Left lung (tissue), 10 donors: ENCODE data around the gene USP2. TPM values are rescaled to one million over a fixed set of nuclear protein-coding genes. Genes with fewer than 3 reads are reported as not detected.

Experiments used
- ATAC-seq: fragments of 200-7000 bp; cut with Tn5 transposase; one replicate; pipeline ENCODE4 v1.9.1; 2020; ENCODE audit warnings: moderate library complexity
- DNase-seq, 4 donors: peaks; one replicate each; pipeline ENCODE4 v3.0.0-alpha.2; 2013 to 2020
- H3K27ac ChIP-seq, 2 donors: fragments of 200-600 bp; sonication (generic) in 1 of 2; one replicate each; pipeline versions ENCODE4 v1.5.0 to v1.8.0; 2020 to 2021
- H3K27me3 ChIP-seq, 2 donors: fragments of 200-600 bp; sonication (generic) in 1 of 2; one replicate each; pipeline versions ENCODE4 v1.5.0 to v1.8.0; 2020 to 2021
- H3K36me3 ChIP-seq, 2 donors: fragments of 200-600 bp; sonication (generic) in 1 of 2; one replicate each; pipeline versions ENCODE4 v1.5.0 to v1.8.0; 2020 to 2021
- H3K4me1 ChIP-seq, 2 donors: fragments of 200-600 bp; one replicate each; pipeline ENCODE4 v1.8.0; 2021
- H3K4me3 ChIP-seq, 2 donors: fragments of 200-600 bp; sonication (generic) in 1 of 2; one replicate each; pipeline versions ENCODE4 v1.5.0 to v1.8.0; 2020 to 2021; ENCODE audit warnings: mild to moderate bottlenecking in 1 of 2
- H3K9me3 ChIP-seq, 2 donors: fragments of 200-600 bp; sonication (generic) in 1 of 2; one replicate each; pipeline versions ENCODE4 v1.5.0 to v1.8.0; 2020 to 2021
- intact Hi-C, 2 donors: fragments of 100-400 bp; cut with DNase I; formaldehyde crosslinking; loops; one replicate each; pipeline versions ENCODE4 v1.11.2 to v1.14.2; 2022
- polyA plus RNA-seq, 6 donors: library from polyadenylated mRNA; unstranded; fragments of 120-200 nt; gene quantifications; one replicate each; pipeline ENCODE4 v1.2.1, GENCODE V29; 2013; ENCODE audit not compliant: insufficient read length in 6 of 6
- total RNA-seq, 2 donors: library from RNA; stranded (reverse); fragmentation: NEBNext Ultra II Directional; extraction: Animal tissue kit (Norgen Biotek cat#: 25700); gene quantifications; one replicate each; pipeline ENCODE4 v1.2.1, GENCODE V29; 2021
- TF ChIP-seq, protein P1 (sequence below), 2 donors: fragments of 200-600 bp; sonication (generic) in 1 of 2; IDR thresholded peaks; one replicate each; pipeline versions ENCODE4 v1.5.0 to v1.8.0; 2021; ENCODE audit warnings: antibody characterized with exemption in 2 of 2
- donor health status: DM: no; HTN: yes; CAD: no.
- donor health status: DM: no; HTN: no; CAD: no.

USP2 gene
- total and polyA plus RNA-seq, 8 donors: 2.4 to 5.9 (median 3.4) TPM

GRCh38 chr11:119346605-119347004 is 34.9 kb downstream of the USP2 start, which contains the start of gene MFRP:
MFRP (minus strand) TSS chr11:119346705; CDS start chr11:119346513, 192 bp downstream.
- ATAC-seq (no peak), DNase-seq (no peak)
- Histone ChIP-seq H3K27me3 (peaks cover 0 to 27% of the 10 kb centered on the region in 2 donors), H3K4me1 (peaks cover 0 to under 1% of the 10 kb centered on the region in 2 donors), H3K9me3 (no peaks in the 10 kb centered on the region), H3K4me3 (no peak within 1 kb of the TSS), H3K36me3 (no peaks in the 10 kb centered on the region), H3K27ac (no peak within 1 kb of the TSS)
- TF ChIP-seq, protein P1, sequence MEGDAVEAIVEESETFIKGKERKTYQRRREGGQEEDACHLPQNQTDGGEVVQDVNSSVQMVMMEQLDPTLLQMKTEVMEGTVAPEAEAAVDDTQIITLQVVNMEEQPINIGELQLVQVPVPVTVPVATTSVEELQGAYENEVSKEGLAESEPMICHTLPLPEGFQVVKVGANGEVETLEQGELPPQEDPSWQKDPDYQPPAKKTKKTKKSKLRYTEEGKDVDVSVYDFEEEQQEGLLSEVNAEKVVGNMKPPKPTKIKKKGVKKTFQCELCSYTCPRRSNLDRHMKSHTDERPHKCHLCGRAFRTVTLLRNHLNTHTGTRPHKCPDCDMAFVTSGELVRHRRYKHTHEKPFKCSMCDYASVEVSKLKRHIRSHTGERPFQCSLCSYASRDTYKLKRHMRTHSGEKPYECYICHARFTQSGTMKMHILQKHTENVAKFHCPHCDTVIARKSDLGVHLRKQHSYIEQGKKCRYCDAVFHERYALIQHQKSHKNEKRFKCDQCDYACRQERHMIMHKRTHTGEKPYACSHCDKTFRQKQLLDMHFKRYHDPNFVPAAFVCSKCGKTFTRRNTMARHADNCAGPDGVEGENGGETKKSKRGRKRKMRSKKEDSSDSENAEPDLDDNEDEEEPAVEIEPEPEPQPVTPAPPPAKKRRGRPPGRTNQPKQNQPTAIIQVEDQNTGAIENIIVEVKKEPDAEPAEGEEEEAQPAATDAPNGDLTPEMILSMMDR (IDR thresholded peaks at IDR 0.05): no peak
- intact Hi-C loops: no loop called here

DNA sequence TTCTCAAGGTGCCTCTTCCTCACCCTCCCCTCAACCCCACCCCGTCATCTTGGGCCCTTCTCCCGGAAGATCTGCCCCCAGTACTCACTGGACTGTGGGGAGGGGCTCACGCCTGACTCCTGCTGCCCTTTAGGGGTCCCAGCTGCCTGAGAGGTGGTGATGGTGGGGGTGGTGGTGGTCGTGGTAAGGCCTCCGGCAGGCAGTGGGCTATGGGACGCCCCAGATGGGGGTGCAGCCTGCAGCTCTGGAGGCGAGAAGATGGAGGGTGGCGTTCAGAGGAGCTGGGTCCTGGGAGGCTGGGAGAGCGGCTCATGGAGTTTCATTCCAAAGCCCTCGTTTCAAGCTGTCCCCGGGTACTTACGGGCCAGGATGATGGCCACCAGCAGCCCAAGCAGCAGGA is 35.8 kb downstream of the USP2 start:
- H3K27ac ChIP-seq: no peak overlapping the region
- intact Hi-C loops: no loop called here
- TF ChIP-seq, protein P1 (IDR thresholded peaks at IDR 0.05): no peak
- no peak for DNase-seq
- H3K27me3 ChIP-seq: peaks cover 0 to 31% of the 10 kb centered on the region in 2 donors
- H3K9me3 ChIP-seq: no peaks in the 10 kb centered on the region
- ATAC-seq: no peak
- H3K36me3 ChIP-seq: no peaks in the 10 kb centered on the region
- H3K4me1 ChIP-seq: peaks cover 9 to 10% of the 10 kb centered on the region in 2 donors
- no peak overlapping the region for H3K4me3 ChIP-seq

- DNase-seq: peak in 1 of 4 donors; percentile 32
These were observed 37.0 kb downstream of the USP2 start for GRCh38 chr11:119344291-119345010.

GRCh38 chr11:119343726-119344125 is 37.8 kb downstream of the USP2 start:
- intact Hi-C loops: no loop called here
- H3K36me3 ChIP-seq: no peaks in the 10 kb centered on the region
- no peak for ATAC-seq
- no peak overlapping the region for H3K4me3 ChIP-seq
- H3K27ac ChIP-seq: no peak overlapping the region
- peaks cover 7 to 51% of the 10 kb centered on the region in 2 donors for H3K27me3 ChIP-seq
- TF ChIP-seq, protein P1 (IDR thresholded peaks at IDR 0.05): no peak
- H3K9me3 ChIP-seq: no peaks in the 10 kb centered on the region
- no peak for DNase-seq
- peaks cover 13 to 28% of the 10 kb centered on the region in 2 donors for H3K4me1 ChIP-seq

More at GRCh38 chr11:119344291-119345010, 37.0 kb downstream of the USP2 start:
- no peak for ATAC-seq
- H3K9me3 ChIP-seq: no peaks in the 10 kb centered on the region
- H3K4me1 ChIP-seq: peaks cover 11 to 22% of the 10 kb centered on the region in 2 donors
- intact Hi-C loops: no loop called here
- no peak overlapping the region for H3K27ac ChIP-seq
- no peak overlapping the region for H3K4me3 ChIP-seq
- H3K36me3 ChIP-seq: no peaks in the 10 kb centered on the region
- peaks cover 7 to 43% of the 10 kb centered on the region in 2 donors for H3K27me3 ChIP-seq
- TF ChIP-seq, protein P1 (IDR thresholded peaks at IDR 0.05): no peak

DNA sequence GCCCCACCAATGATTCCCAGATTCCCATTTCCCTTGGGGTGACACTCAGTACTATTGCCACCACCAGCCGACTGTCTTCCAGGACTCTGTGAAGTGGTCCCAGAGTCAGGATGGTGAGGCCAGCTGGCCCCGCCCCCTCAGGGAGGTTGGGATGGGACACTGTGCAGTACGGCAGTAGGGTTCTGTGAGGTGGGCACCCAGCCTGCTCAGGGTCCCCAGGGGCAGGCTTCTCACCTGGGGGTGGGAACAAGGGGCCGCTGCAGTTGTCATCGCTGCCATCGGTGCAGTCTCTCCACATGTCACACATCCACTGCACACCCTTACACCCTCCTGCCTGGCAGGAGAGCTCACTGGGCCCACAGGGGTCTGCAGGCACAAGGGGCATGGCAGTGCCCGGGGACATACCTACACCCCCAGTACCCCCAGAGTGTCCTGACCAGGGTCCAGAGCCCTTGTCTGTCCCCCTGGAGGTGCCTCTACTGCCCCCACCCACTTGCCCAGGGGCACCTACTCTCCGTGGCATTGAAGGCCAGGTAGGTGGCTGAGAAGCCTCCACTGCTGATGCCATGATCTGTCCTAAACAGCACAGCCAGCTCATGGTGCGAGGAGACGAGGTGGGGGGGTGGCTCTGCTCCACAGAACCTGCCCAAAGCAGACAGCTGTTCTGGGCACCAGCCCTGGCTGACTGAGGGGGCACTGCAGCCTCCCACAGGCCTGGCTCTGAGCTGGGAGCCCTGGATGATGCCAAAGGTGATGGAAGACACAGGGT is 38.9 kb downstream of the USP2 start:
- peaks cover 13 to 40% of the 10 kb centered on the region in 2 donors for H3K4me1 ChIP-seq
- peak in 1 of 4 donors; percentile 31 for DNase-seq
- no peak overlapping the region for H3K4me3 ChIP-seq
- H3K9me3 ChIP-seq: no peaks in the 10 kb centered on the region
- peaks cover 7 to 54% of the 10 kb centered on the region in 2 donors for H3K27me3 ChIP-seq
- intact Hi-C loops: no loop called here
- ATAC-seq: no peak
- H3K27ac ChIP-seq: no peak overlapping the region
- TF ChIP-seq, protein P1 (IDR thresholded peaks at IDR 0.05): no peak
- no peaks in the 10 kb centered on the region for H3K36me3 ChIP-seq
